Sigmoid colon (tissue), 7 donors: Measurements from ENCODE around the gene PHLPP1. TPM values are rescaled to one million over a fixed set of nuclear protein-coding genes. Genes with fewer than 3 reads are reported as not detected.
"Not testable (repeated sequence)": the region's sequence is repeated elsewhere in the genome, so short reads cannot be mapped to it uniquely, and the experiment has no call there.

Experiments used
- DNase-seq: peaks from one replicate; pipeline ENCODE4 v3.0.0-alpha.2; 2019
- H3K27ac ChIP-seq, 4 donors: fragments of 200-600 bp; sonication (generic); one replicate each; pipeline ENCODE4 v1.5.1; 2016 to 2019; ENCODE audit warnings: mild to moderate bottlenecking in 1 of 4
- H3K27me3 ChIP-seq, 3 donors: fragments of 200-600 bp; sonication (generic); one replicate each; pipeline ENCODE4 v1.5.1; 2019; ENCODE audit warnings: mild to moderate bottlenecking in 1 of 3
- H3K36me3 ChIP-seq, 4 donors: fragments of 200-600 bp; sonication (generic); one replicate each; pipeline ENCODE4 v1.5.1; 2016 to 2019
- H3K4me1 ChIP-seq, 4 donors: fragments of 200-600 bp; sonication (generic); one replicate each; pipeline ENCODE4 v1.5.1; 2017 to 2019
- H3K4me3 ChIP-seq, 4 donors: fragments of 200-600 bp; sonication (generic); one replicate each; pipeline ENCODE4 v1.5.1; 2017 to 2019; ENCODE audit warnings: mild to moderate bottlenecking in 2 of 4, moderate library complexity in 1 of 4
- H3K9me3 ChIP-seq, 4 donors: fragments of 200-600 bp in 3 of 4; sonication (generic) in 3 of 4; one replicate each; pipeline versions ENCODE4 v1.5.1 to v1.6.1; 2013 to 2019
- EP300 ChIP-seq, 4 donors: sonication (generic); formaldehyde crosslinking; IDR thresholded peaks; one replicate each; pipeline ENCODE4 v1.6.1; 2017; ENCODE audit warnings: antibody characterized with exemption in 4 of 4
- POLR2A ChIP-seq, 2 donors: fragments of 450-650 bp; IDR thresholded peaks; one replicate each; pipeline ENCODE4 v1.6.1; 2016; ENCODE audit warnings: antibody characterized with exemption in 2 of 2, mild to moderate bottlenecking in 2 of 2, moderate library complexity in 2 of 2
- POLR2AphosphoS5 ChIP-seq, 4 donors: sonication (generic); formaldehyde crosslinking; IDR thresholded peaks; one replicate each; pipeline ENCODE4 v1.6.1; 2017; ENCODE audit warnings: antibody characterized with exemption in 4 of 4
- WGBS, 2 donors: extraction: QIAGEN DNeasy Blood & Tissue Kit; methylation state at CpG; one replicate each; pipeline ENCODE4 v1.1.7; 2013; 5-methylcytosine and 5-hydroxymethylcytosine counted together
- intact Hi-C: fragments of 100-400 bp; cut with DNase I; formaldehyde crosslinking; loops from one replicate; pipeline ENCODE4 v1.15.1; 2023
- polyA plus RNA-seq, 3 donors: library from polyadenylated mRNA; stranded (reverse); fragments of 200-250 nt; gene quantifications; one replicate each; pipeline ENCODE4 v1.2.3, GENCODE V29; 2013
- total RNA-seq, 4 donors: library from RNA; depleted of rRNA; stranded (reverse); fragments of >200 nt; gene quantifications; one replicate each; pipeline ENCODE4 v1.1.0, GENCODE V29; 2016
- TF ChIP-seq, protein P1 (sequence below), 4 experiments: fragments of 450-650 bp in 3 of 4; fragments of 200-600 bp in 1 of 4; IDR thresholded peaks; one replicate each; pipeline ENCODE4 v1.5.1; 2016 to 2019; ENCODE audit warnings: antibody characterized with exemption in 4 of 4, mild to moderate bottlenecking in 3 of 4, moderate library complexity in 2 of 4
- donor health status: healthy with polysubstance abuse.
- donor health status: Bipolar disorder and iron deficiency.
- donor health status: healthy.

Gene PHLPP1
- total and polyA plus RNA-seq, 7 donors = 4.2 to 18.6 (median 7.1) TPM

DNA sequence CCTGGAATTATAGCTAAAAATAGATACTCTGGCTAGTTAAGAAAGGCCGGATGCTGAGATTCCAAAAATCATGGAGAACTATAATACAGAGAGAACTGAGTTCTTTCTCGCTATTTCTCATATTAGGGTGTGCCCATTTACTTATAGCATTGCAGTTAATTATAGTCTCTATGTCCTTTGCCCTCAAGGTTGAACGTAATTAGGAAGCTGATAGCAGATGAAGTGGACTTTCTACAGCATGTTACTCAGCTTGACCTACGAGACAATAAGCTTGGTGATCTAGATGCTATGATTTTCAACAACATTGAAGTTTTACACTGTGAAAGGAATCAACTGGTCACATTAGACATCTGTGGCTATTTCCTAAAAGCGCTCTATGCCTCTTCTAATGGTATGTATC, 187.4 kb downstream of the PHLPP1 start:
- Histone ChIP-seq H3K4me1 (no peaks in the 10 kb centered on the region), H3K4me3 (no peak overlapping the region), H3K36me3 (peaks cover 0 to 43% (median 0%) of the 10 kb centered on the region in 4 donors), H3K9me3 (no peaks in the 10 kb centered on the region), H3K27ac (no peak overlapping the region), H3K27me3 (no peaks in the 10 kb centered on the region)
- intact Hi-C loops = no loop called here
- no peak for DNase-seq
- TF ChIP-seq EP300 (IDR thresholded peaks at IDR 0.05) = no peak
- TF ChIP-seq POLR2AphosphoS5 (IDR thresholded peaks at IDR 0.05) = no peak
- no peak for TF ChIP-seq POLR2A (IDR thresholded peaks at IDR 0.05)
- TF ChIP-seq, protein P1, sequence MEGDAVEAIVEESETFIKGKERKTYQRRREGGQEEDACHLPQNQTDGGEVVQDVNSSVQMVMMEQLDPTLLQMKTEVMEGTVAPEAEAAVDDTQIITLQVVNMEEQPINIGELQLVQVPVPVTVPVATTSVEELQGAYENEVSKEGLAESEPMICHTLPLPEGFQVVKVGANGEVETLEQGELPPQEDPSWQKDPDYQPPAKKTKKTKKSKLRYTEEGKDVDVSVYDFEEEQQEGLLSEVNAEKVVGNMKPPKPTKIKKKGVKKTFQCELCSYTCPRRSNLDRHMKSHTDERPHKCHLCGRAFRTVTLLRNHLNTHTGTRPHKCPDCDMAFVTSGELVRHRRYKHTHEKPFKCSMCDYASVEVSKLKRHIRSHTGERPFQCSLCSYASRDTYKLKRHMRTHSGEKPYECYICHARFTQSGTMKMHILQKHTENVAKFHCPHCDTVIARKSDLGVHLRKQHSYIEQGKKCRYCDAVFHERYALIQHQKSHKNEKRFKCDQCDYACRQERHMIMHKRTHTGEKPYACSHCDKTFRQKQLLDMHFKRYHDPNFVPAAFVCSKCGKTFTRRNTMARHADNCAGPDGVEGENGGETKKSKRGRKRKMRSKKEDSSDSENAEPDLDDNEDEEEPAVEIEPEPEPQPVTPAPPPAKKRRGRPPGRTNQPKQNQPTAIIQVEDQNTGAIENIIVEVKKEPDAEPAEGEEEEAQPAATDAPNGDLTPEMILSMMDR (IDR thresholded peaks at IDR 0.05) = no peak
- 88 to 94% methylated on average over 5 of the region's 5 CpGs for WGBS, 2 donors

DNA sequence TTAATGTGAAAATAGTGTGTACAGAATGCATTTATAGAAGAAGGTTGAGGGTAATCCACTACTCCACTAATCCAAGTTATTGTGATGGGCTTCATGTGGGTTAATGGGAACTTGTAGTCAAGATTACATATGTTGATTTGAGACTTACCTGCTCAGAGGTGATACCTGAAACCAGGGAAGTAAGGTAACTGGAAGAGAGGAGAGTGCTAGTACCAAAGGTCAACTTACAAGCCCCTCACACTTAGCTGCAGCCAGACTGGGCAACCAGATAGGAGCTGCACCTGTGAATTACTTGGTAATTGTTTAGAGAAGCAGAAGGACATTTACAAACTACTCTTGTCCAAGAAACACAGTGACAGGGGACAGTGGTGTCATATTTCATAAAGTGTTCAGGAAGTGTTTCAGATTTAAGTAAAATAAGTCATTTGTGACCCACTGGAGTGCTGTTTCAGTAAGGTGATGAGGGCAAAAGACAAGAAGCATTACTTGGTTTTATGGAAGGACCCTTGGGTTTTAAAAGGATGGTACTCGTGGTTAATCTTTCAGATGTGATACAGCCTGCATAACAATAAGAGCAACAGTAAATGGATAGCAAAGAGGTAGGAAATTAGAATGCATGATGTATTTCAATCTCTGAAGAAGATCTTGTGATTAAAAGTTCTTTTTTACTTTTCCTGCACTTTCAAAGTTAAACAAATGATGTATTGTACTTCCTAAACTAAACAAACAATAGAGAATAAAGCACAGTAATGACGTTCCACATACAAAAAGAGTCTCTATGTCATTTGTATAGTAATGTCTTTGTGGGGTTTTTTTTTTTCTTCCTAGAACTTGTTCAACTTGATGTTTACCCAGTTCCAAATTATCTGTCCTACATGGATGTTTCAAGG, 189.3 kb downstream of the PHLPP1 start:
- H3K27me3 ChIP-seq = no peaks in the 10 kb centered on the region
- no peaks in the 10 kb centered on the region for H3K4me1 ChIP-seq
- no peak for TF ChIP-seq POLR2AphosphoS5 (IDR thresholded peaks at IDR 0.05)
- no peak for TF ChIP-seq EP300 (IDR thresholded peaks at IDR 0.05)
- TF ChIP-seq, protein P1 (IDR thresholded peaks at IDR 0.05) = no peak
- no peak for TF ChIP-seq POLR2A (IDR thresholded peaks at IDR 0.05)
- intact Hi-C loops = no loop called here
- H3K9me3 ChIP-seq = no peaks in the 10 kb centered on the region
- no peak overlapping the region for H3K4me3 ChIP-seq
- WGBS, 2 donors = 36 to 58% methylated on average over 2 of the region's 2 CpGs
- DNase-seq = no peak
- no peak overlapping the region for H3K27ac ChIP-seq
- H3K36me3 ChIP-seq = peaks cover 0 to 29% (median 0%) of the 10 kb centered on the region in 4 donors

DNA sequence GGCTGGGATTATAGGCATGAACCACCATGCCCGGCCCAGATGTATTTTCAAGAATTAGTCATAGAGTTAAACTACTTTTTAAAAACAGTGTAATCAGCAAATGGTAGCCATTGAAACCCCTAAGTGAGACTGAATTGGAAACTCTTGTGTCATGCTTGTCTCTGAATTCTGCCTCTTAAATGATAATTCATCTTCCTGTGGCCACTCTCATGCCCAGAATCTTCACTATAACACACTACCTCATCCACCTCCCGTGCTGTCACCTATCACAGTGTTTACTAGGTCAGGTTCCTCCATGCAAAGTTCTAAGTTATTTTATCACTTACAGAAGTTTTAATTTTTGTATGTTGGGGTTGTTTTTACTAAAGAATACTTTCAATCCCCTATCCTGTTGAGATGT, 197.5 kb downstream of the PHLPP1 start:
- Histone ChIP-seq H3K9me3 (no peaks in the 10 kb centered on the region), H3K4me1 (no peaks in the 10 kb centered on the region), H3K4me3 (no peak overlapping the region), H3K36me3 (no peaks in the 10 kb centered on the region), H3K27ac (no peak overlapping the region), H3K27me3 (no peaks in the 10 kb centered on the region)
- TF ChIP-seq EP300 (IDR thresholded peaks at IDR 0.05) = no peak
- no peak for TF ChIP-seq POLR2A (IDR thresholded peaks at IDR 0.05)
- no peak for TF ChIP-seq POLR2AphosphoS5 (IDR thresholded peaks at IDR 0.05)
- TF ChIP-seq, protein P1 (IDR thresholded peaks at IDR 0.05) = no peak
- no peak for DNase-seq
- intact Hi-C loops = no loop called here
- 55 to 68% methylated on average over 2 of the region's 2 CpGs for WGBS, 2 donors

DNA sequence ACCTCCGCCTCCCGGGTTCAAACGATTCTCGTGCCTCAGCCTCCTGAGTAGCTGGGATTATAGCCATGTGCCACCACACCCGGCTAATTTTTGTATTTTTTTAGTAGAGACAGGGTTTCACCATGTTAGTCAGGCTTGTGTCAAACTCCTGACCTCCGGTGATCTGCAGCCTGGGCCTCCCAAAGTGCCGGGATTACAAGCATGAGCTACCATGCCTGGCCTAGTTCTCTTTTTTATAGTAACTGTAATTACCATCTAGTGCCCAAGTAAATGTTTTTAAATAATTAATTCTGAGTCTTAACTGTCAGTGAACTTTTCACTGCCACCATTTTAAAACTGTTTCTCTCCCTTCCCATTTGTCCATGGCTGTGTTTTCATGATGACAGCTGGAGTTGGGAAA, 198.5 kb downstream of the PHLPP1 start:
- H3K36me3 ChIP-seq, DNase-seq, H3K27ac ChIP-seq, H3K27me3 ChIP-seq, H3K4me3 ChIP-seq, H3K4me1 ChIP-seq, intact Hi-C loops, H3K9me3 ChIP-seq: not testable (repeated sequence)
- 86 to 93% methylated on average over 7 of the region's 7 CpGs for WGBS, 2 donors

DNA sequence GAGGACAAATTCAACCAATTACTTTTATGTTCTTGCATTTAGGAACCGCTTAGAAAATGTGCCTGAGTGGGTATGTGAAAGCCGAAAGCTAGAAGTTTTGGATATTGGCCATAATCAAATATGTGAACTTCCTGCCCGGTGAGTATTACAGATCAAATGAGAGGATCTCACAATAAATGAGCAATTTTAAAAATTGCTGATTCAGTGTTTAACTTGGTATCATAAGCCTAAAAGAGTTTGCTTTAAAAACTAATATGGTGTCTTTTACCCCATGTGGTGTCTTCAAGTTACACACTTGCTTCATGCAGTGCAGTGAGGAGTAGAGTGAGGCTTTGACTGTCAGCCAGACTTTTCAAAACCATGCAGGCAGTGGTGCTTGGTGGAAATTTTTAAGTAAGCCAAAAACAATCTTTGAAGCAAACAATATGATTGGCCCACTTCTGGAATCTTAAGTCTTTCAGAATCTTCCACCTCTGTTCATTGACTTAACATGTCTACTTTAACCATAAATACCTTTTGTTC, 199.6 kb downstream of the PHLPP1 start:
- Histone ChIP-seq H3K4me3 (no peak overlapping the region), H3K27me3 (no peaks in the 10 kb centered on the region), H3K27ac (no peak overlapping the region), H3K4me1 (peaks cover 0 to 13% (median 12%) of the 10 kb centered on the region in 4 donors), H3K9me3 (no peaks in the 10 kb centered on the region), H3K36me3 (peaks cover 0 to under 1% (median 0%) of the 10 kb centered on the region in 4 donors)
- 97% methylated on average over 3 of the region's 3 CpGs for WGBS, 2 donors
- intact Hi-C loops = no loop called here
- DNase-seq = no peak
- TF ChIP-seq POLR2AphosphoS5 (IDR thresholded peaks at IDR 0.05) (no peak), EP300 (IDR thresholded peaks at IDR 0.05) (no peak), POLR2A (IDR thresholded peaks at IDR 0.05) (no peak)
- TF ChIP-seq, protein P1 (IDR thresholded peaks at IDR 0.05) = no peak
